CD1c-positive myeloid dendritic cell (primary cell): ENCODE measurements around the gene SRRM2.

Source experiments
- DNase-seq: peaks from one replicate; pipeline ENCODE4 v3.0.0-alpha.2; 2016; ENCODE audit errors: extremely low spot score

SRRM2 gene

GRCh38 chr16:2798723-2799204, 46.3 kb downstream of the SRRM2 start:
- DNase-seq: no peak

- DNase-seq: no peak
These were observed 46.9 kb downstream of the SRRM2 start for GRCh38 chr16:2799205-2799858.

GRCh38 chr16:2799859-2800226, 47.4 kb downstream of the SRRM2 start:
- DNase-seq: peak; percentile 39

- no peak for DNase-seq
These were observed 51.2 kb downstream of the SRRM2 start for GRCh38 chr16:2803545-2804195.

GRCh38 chr16:2804728-2805127, 52.3 kb downstream of the SRRM2 start:
- DNase-seq: no peak

GRCh38 chr16:2806286-2806685, 53.8 kb downstream of the SRRM2 start:
- no peak for DNase-seq

- no peak for DNase-seq
These were observed 55.7 kb downstream of the SRRM2 start for GRCh38 chr16:2808181-2808580.

- no peak for DNase-seq
These were observed 56.8 kb downstream of the SRRM2 start for GRCh38 chr16:2809149-2809760.

- no peak for DNase-seq
These were observed 58.2 kb downstream of the SRRM2 start for GRCh38 chr16:2810651-2811050.

- DNase-seq: no peak
These were observed 59.4 kb downstream of the SRRM2 start for GRCh38 chr16:2811703-2812471.

- DNase-seq: no peak
These were observed 61.4 kb downstream of the SRRM2 start for GRCh38 chr16:2813771-2814221.

- DNase-seq: no peak
These were observed 62.3 kb downstream of the SRRM2 start for GRCh38 chr16:2814551-2815298.

- peak; percentile 42 for DNase-seq
These were observed 62.9 kb downstream of the SRRM2 start for GRCh38 chr16:2815299-2815771.

- DNase-seq: no peak
These were observed 64.4 kb downstream of the SRRM2 start, which contains the start of gene PRSS21 for GRCh38 chr16:2816751-2817339. PRSS21 (plus strand) TSS chr16:2817237; CDS start chr16:2817269, 32 bp downstream.

- no peak for DNase-seq
These were observed 65.2 kb downstream of the SRRM2 start for GRCh38 chr16:2817340-2818271.

GRCh38 chr16:2818272-2818876, 65.9 kb downstream of the SRRM2 start:
- DNase-seq: no peak

- no peak for DNase-seq
These were observed 66.9 kb downstream of the SRRM2 start for GRCh38 chr16:2819179-2819938.
